GM12872 (cell line): ENCODE measurements around the gene FAM136A.

ENCODE experiments used
- CTCF ChIP-seq: IDR thresholded peaks from 3 replicates; pipeline ENCODE4 v1.5.1; 2011; ENCODE audit warnings: low read depth, mild to moderate bottlenecking, low read length, moderate library complexity; ENCODE audit not compliant: insufficient read depth

FAM136A gene

GRCh38 chr2:70248181-70248847 is 53.6 kb downstream of the FAM136A start, which contains the start of gene TIA1:
TIA1 (minus strand) TSS chr2:70248628; CDS start chr2:70248430, 198 bp downstream.
- TF ChIP-seq CTCF: no peak

GRCh38 chr2:70247364-70248180 is 54.3 kb downstream of the FAM136A start:
- no peak for TF ChIP-seq CTCF
